ENCODE data around the gene PLCB4.
"Not testable (repeated sequence)": the region's sequence is repeated elsewhere in the genome, so short reads cannot be mapped to it uniquely, and the experiment has no call there.

PLCB4 gene

DNA sequence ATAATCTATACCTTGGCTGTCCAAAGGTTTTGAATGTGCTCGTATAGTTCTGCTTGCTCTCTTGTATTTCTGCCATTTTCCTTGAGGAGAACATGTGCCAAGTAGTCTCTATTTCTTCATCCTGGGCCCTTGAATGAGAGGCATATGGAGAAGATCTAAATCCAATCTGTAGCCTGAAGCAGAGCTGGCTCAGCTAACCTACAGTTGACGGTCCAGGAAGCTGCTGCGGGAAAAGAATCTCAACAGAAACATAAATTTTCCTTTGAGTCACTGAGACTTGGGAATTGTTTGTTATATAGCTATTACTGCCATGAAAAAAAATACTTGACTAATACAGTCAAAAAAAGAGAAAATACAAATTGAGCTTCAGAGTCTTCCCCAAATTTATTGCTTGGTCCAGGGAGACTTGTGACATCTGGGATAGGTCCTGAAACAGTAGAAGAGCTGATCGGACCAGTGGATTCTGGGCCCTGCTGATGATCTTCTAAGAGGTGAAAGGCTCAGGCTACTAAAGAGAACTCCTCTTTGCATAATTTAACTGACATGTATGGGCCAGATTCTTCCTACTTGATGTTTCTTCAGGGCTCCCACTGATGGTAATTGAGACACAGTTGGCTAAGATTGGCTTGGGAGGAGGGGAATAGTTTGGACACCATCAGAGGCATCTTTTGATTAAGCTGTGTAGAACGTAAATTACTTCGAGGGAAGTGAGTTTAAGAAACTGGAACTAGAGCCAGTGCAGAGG, 29.9 kb upstream of the PLCB4 start:
- no peak overlapping the region for H3K4me3 ChIP-seq (ENCODE audit: low read depth, low read length)
- no peak for TF ChIP-seq CTCF (IDR thresholded peaks at IDR 0.05; ENCODE audit: borderline replicate concordance, insufficient read depth, low read depth, low read length)

DNA sequence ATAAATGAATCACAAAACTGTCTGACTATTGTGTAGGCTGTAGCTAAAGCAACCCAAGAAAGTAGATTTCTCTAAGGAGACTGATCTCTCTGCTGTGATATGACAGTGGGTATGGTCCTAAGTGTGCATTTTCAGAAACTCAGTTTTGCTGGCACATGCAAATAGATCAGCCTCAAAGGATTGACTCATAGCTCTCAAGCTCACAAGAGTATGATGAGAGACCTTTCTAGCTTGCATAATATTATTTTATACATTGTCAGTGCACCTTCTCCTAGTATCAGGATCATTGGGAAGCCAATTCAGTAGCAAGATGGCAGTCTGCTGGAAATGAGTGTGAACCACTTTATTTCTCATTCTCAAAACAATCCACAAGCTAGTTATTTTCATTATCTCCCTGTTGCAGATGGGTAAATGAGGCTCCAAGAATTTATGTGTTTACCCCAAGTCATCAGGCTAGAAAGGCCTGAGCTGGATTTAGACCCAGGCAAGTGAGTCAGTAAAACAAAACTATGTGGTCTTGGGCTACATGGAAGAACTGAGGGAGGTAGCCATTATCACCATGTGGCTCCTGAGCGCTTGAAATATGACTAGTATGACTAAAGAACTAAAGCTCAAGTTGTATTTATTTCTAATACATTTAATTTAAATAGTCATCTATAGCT, 27.9 kb upstream of the PLCB4 start:
- H3K4me3 ChIP-seq (ENCODE audit: low read depth, low read length) = no peak overlapping the region
- TF ChIP-seq CTCF (IDR thresholded peaks at IDR 0.05; ENCODE audit: borderline replicate concordance, insufficient read depth, low read depth, low read length) = no peak

- H3K4me3 ChIP-seq (ENCODE audit: low read depth, low read length) = no peak overlapping the region
- no peak for TF ChIP-seq CTCF (IDR thresholded peaks at IDR 0.05; ENCODE audit: borderline replicate concordance, insufficient read depth, low read depth, low read length)
These were observed 25.5 kb upstream of the PLCB4 start for GRCh38 chr20:9043364-9043763.

GRCh38 chr20:9047928-9048327, 21.0 kb upstream of the PLCB4 start:
- H3K4me3 ChIP-seq (ENCODE audit: low read depth, low read length) = not testable (repeated sequence)

GRCh38 chr20:9051508-9051907, 17.4 kb upstream of the PLCB4 start:
- no peak for TF ChIP-seq CTCF (IDR thresholded peaks at IDR 0.05; ENCODE audit: borderline replicate concordance, insufficient read depth, low read depth, low read length)
- no peak overlapping the region for H3K4me3 ChIP-seq (ENCODE audit: low read depth, low read length)

- TF ChIP-seq CTCF (IDR thresholded peaks at IDR 0.05; ENCODE audit: borderline replicate concordance, insufficient read depth, low read depth, low read length) = no peak
- H3K4me3 ChIP-seq (ENCODE audit: low read depth, low read length) = no peak overlapping the region
These were observed 16.8 kb upstream of the PLCB4 start for GRCh38 chr20:9052136-9052535.

GRCh38 chr20:9053108-9053507, 15.8 kb upstream of the PLCB4 start:
- no peak overlapping the region for H3K4me3 ChIP-seq (ENCODE audit: low read depth, low read length)
- TF ChIP-seq CTCF (IDR thresholded peaks at IDR 0.05; ENCODE audit: borderline replicate concordance, insufficient read depth, low read depth, low read length) = no peak

All from GM12875 (cell line).